HG03108 (cell line): ENCODE measurements around the gene OSBPL10.
"Not testable (repeated sequence)": the region's sequence is repeated elsewhere in the genome, so short reads cannot be mapped to it uniquely, and the experiment has no call there.

ENCODE experiments used
- ATAC-seq: cut with Tn5 transposase; IDR thresholded peaks from one replicate; pipeline ENCODE4 v1.9.1; 2021; ENCODE audit warnings: moderate library complexity; ENCODE audit not compliant: unreplicated experiment

OSBPL10 gene, protein sequence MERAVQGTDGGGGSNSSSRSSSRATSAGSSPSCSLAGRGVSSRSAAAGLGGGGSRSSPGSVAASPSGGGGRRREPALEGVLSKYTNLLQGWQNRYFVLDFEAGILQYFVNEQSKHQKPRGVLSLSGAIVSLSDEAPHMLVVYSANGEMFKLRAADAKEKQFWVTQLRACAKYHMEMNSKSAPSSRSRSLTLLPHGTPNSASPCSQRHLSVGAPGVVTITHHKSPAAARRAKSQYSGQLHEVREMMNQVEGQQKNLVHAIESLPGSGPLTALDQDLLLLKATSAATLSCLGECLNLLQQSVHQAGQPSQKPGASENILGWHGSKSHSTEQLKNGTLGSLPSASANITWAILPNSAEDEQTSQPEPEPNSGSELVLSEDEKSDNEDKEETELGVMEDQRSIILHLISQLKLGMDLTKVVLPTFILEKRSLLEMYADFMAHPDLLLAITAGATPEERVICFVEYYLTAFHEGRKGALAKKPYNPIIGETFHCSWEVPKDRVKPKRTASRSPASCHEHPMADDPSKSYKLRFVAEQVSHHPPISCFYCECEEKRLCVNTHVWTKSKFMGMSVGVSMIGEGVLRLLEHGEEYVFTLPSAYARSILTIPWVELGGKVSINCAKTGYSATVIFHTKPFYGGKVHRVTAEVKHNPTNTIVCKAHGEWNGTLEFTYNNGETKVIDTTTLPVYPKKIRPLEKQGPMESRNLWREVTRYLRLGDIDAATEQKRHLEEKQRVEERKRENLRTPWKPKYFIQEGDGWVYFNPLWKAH

GRCh38 chr3:31981206-31982181, at the start of gene OSBPL10, which contains the start of gene ZNF860:
Gene OSBPL10, minus strand, starts transcription at chr3:31981262. Its CDS starts 83 bp downstream, at chr3:31981179.
Gene ZNF860, plus strand, starts transcription at chr3:31981750. Its CDS starts 7,330 bp downstream, at chr3:31989080.
- peak; percentile 20 for ATAC-seq

DNA sequence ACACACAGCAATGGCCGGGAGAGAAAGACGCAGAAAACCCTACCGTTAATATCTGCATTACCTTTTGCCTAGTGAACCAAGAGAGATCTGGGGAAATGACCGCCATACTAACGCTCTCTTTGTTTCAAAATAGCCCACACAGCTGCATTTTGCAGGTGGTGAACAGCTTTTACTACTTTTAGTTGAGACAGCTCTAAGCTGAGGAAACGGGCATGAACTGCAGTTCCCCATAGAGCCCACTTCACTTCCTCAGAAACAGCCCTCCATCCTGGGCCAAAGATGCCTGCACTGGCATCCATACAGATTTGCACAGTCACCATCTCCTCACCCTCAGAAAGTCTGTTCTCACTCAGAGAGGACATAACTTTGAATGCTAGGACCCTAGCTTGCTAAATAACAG, 45.5 kb upstream of the OSBPL10 start:
- no peak for ATAC-seq

GRCh38 chr3:32022947-32023346, 41.9 kb upstream of the OSBPL10 start:
- ATAC-seq, result no peak

GRCh38 chr3:32021748-32022147, 40.7 kb upstream of the OSBPL10 start:
- ATAC-seq, result no peak

DNA sequence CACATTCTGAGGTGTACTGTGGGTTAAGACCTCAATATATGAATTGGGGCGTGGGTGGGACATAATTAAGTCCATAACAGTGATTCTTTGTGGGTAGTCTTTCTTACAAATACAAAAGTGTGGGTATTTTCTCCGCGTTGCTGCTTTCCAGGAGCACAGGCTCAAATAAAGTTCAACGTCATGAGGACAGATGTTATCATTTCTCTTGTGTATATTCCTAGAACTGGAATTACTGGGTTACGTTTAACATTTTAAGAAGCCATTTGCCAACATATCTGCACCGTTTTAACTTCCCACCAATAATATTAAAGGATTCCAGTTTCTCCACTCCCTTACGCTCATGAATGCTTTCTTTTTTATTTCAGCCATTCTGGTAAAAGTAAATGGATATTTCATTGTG, 40.1 kb upstream of the OSBPL10 start:
- no peak for ATAC-seq

DNA sequence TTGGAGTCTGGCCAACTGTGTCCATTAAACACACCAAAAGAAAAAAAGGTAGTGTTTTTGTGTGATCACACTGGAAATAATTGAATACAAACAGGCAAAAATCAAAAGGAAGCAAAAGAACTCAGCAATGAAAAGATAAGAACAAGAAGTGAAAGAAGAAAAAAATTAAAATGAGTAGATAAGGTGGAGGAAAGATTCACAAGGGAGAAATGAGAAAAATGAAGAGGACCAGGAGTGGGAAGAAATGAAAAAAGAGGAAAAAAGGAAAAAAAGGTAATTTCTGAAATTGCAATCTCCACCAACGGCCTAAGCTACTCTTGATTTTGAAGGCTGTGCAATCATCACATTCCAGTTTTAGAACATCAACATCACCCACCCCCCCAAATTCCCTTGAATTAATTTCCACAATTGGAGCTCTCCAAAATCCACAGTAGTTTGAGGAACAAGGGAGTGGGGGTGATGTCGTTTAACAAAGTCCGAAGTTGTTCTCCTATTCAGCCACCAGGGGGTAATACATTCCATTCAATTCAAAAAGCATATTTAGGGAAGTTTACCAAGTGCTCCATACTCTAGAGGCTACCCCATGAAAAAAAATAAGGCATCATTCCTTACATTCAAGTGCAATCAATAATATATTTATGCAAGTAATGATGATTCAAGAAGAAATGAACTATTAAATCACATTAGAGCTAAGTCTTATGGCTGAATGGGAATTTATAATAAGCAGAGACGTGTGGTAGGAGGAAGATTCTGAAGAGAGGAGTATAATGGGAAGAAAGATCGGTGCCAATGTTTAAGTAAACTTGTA, 37.9 kb upstream of the OSBPL10 start:
- ATAC-seq, result no peak

- ATAC-seq, result no peak
These were observed 36.2 kb upstream of the OSBPL10 start for GRCh38 chr3:32017286-32017685.

DNA sequence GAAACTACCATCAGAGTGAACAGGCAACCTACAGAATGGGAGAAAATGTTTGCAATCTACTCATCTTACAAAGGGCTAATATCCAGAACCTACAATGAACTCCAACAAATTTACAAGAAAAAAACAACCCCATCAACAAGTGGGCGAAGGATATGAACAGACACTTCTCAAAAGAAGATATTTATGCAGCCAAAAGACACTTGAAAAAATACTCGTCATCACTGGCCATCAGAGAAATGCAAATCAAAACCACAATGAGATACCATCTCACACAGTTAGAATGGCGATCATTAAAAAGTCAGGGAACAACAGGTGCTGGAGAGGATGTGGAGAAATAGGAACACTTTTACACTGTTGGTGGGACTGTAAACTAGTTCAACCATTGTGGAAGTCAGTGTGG, 34.6 kb upstream of the OSBPL10 start:
- ATAC-seq, result not testable (repeated sequence)

- ATAC-seq, result not testable (repeated sequence)
These were observed 29.6 kb upstream of the OSBPL10 start for GRCh38 chr3:32010699-32011098.

GRCh38 chr3:32009957-32010356, 28.9 kb upstream of the OSBPL10 start:
- no peak for ATAC-seq

- no peak for ATAC-seq
These were observed 28.0 kb upstream of the OSBPL10 start for GRCh38 chr3:32009101-32009500.

DNA sequence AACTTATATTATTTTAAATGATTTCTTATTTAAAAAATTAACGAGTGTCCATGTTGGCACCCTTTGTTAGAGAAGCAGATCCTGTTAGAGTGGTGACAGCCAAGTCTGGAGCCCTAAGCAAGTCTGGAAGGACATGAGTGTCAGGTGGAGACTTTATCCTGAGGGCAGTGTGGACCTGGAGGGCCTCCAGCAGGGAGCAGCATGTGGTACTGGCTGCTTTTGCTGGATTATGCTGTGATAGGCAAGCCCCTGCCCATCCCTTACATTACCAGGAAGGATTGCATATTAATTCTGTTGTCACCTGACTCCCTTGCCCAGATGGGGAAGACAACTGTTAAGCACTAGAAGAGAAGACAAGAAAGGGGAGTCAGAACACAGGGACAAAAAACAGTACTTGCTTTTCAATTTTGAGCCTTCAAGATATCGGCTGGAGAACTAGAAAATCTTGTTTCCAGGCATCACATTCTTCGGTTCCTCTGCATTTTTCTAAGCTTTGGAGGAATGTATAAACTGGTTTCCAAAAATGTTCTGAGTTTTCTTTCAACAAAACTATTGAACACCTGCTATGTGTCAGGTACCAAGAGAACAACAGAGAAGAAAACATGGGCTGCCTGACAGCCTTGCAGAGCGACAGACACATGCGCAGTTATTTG, 23.2 kb upstream of the OSBPL10 start:
- no peak for ATAC-seq

DNA sequence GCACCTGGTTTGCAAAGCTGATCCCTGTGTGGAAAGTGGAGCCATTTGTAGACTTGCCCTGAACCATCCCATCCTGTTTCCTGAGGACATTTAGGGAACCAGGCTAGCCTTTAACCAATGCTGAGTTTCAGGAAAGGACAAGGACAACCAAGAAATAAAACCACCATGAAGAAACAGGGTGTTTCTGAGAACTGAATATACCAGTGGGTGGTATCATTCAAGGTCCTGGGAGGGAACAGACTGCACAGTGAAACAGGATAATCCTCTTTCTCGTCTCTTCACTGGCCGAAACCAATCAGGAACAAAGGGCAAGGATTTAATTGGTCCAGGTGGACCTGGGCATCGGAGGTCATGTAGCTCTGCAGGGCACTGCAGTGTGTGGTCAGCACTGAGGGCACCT, 22.3 kb upstream of the OSBPL10 start:
- no peak for ATAC-seq

- no peak for ATAC-seq
These were observed 21.7 kb upstream of the OSBPL10 start for GRCh38 chr3:32002561-32003368.

GRCh38 chr3:32000877-32001276, 19.8 kb upstream of the OSBPL10 start:
- no peak for ATAC-seq

GRCh38 chr3:31999907-32000439, 18.9 kb upstream of the OSBPL10 start:
- ATAC-seq, result no peak

GRCh38 chr3:31997500-31997899, 16.4 kb upstream of the OSBPL10 start:
- ATAC-seq, result no peak

DNA sequence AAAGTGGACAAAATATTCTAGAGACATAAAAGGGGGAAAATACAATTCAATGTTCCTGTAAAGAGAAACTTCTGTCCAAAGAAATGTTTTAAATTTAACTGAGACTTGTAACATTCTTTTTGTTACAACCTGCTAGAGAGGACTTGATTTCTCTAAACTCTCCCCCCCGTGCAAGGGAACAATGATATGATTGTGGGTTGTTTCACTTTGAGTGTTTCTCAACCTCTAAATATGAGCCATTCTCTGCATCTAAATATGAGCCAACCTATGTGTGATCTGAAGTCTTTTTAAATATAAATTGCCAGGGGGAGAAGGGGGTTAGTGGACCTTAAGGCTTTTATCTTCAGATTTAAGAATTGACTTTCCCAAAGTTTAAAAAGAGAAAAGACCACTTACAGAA, 15.1 kb upstream of the OSBPL10 start:
- ATAC-seq, result no peak
